GM19468 (cell line): ENCODE results near the gene ATF5.
"Not testable (repeated sequence)": the region's sequence is repeated elsewhere in the genome, so short reads cannot be mapped to it uniquely, and the experiment has no call there.

Experiments
- ATAC-seq: cut with Tn5 transposase; IDR thresholded peaks from one replicate; pipeline ENCODE4 v1.9.1; 2021; ENCODE audit warnings: mild to moderate bottlenecking, moderate library complexity, moderate number of reproducible peaks; ENCODE audit not compliant: unreplicated experiment; ENCODE audit errors: extremely low read depth

Gene ATF5

GRCh38 chr19:49920624-49921363 lies 8.2 kb upstream of the ATF5 start:
- no peak for ATAC-seq

- ATAC-seq = no peak
Measured at GRCh38 chr19:49921871-49922795, 6.9 kb upstream of the ATF5 start.

DNA sequence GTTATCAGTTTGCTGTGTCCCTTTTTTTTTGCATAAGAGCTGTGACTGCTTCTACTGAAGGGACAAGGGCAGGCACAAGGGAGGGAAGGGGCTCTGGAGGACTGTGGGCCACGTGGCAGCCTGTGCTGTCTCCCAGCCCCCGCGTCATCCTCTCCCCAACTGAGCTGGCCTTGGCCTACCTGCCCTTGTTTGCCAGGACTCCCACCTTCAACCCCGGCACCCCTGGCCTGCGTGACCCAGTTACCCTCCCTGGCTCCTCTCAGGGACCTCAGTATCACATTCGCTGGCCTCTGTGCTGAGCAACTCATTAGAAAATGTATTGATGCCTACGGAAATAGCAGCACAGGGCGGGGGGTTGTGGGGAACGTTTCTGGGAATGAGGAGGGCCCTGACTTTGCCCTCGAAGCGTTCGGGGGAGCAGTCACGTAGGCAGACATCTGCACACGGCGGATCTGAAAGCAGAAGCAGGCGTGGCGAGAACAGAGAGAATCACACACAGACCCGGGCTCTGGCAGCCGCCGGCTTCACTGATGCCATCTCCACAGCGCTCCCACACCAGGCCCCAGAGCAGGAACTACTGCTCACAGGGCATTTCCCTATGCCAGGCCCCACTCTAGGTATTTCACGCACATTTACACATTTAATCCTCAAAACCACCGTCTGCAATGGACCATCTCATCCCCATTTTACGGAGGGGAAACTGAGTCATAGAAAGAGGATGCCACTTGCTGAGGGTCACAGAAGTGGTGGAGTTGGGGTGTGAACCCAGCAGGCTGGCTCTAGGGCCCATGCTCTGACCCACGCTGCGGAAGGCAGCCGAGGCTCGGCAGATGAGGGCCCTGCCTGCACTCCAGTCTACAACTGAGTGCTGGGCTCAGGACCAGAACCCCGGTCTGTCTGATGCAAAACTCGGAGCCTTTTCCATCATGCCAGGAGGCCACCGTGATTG lies 5.7 kb upstream of the ATF5 start:
- no peak for ATAC-seq

DNA sequence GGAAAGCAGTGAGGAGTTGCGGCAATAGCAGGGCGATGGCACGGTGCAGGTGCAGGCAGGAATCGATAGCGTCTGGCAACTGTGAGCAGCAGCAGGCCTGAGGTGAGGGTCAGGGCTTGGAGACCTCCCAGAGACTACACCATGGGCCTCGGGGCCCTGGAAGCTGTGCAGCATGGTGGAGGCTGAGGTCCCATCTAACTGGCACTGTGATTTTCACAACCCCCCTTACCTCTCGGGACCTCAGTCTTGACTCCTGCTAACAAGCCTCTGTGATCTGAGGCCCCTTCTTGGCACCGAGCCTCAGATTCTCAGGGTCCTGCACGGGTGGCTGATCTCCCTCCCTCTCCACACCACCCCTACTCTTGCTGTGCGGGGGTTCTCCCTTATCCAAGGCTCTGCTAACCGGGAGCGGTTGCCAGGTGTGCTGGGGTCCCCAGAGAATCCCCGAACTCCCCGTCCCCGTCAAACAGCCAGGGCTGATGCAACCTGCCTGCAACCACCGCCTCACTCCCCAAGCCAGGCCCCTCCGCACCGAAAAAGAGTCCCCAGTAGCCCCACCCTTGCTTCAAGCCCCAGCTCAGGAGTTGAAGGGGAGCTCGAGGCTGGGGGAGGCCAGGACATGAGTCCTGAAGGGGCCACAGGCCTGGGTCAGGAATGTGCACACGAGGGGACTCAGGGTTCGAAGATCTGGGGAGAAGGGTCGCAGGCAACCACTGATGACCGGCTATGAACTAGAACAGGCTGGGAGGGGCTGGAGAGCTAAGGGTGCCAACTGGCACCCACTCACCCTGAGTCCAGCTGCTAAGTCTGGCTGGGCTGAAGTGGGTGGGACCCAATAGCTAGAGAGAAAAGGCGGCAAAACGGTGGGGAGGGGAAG lies 4.8 kb upstream of the ATF5 start:
- no peak for ATAC-seq

DNA sequence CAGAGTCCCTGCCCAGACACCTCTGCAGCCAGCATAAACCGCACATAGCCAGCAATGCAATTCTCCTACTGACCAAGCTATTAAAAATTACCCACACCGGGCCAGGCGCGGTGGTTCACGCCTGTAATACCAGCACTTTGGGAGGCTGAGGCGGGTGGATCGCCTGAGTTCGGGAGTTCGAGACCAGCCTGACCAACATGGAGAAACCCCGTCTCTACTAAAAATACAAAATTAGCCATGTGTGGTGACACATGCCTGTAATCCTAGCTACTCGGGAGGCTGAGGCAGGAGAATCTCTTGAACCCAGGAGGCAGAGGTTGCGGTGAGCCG lies 4.2 kb upstream of the ATF5 start:
- ATAC-seq = not testable (repeated sequence)

DNA sequence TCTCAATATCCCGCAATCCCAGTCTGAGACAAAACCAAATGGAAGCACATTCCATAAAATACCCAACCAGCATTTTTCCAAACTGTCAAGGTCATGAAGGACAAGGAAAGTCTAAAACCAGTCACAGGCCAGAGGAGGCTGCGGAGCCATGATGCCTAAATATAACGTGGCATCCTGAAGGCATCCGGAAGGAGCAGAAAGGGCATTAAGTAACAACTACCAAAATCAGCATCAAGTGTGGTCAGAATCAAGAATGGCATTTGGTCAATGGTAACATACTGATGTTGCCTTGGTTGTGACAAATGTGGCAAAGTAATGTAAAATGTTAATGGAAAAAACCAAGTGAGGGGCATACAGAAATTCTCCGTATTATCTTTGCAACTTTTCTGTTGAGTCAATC lies 3.5 kb upstream of the ATF5 start:
- ATAC-seq = no peak

GRCh38 chr19:49926515-49926914 lies 2.5 kb upstream of the ATF5 start:
- no peak for ATAC-seq

DNA sequence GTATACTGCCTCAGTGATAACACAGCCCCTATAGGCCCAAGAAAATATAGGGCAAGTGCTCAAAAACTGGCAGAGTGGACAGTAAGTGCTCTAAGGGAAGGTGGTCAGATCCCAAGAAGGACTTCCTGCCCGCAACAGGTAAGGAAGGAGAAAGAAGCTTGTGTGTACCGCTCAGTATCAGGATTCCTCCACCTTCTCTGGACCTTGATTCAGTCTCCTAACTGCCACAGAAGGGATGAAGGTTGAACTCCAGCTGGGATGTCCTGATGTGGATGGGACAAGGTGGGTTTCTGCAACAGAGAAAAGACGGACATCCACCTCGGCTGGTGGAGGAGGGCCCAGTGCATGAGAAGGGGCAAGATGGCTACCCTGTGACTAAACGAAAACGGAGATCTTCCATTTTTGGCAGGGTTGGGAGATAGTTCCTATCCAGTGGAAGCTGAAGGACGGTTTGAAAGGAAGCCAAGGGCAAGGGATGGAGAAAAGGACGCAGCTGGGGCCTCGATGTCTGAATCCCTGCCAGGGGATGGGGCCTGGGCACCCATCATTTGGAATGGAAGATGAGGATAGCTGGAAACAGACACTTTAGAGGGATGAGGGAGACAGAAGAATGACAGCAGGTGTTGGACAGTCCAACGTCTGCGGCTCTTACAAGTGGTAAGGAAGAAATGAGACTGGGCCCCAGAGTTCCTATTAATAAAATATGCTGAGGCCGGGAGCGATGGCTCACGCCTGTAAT lies 1.3 kb upstream of the ATF5 start:
- ATAC-seq = no peak

DNA sequence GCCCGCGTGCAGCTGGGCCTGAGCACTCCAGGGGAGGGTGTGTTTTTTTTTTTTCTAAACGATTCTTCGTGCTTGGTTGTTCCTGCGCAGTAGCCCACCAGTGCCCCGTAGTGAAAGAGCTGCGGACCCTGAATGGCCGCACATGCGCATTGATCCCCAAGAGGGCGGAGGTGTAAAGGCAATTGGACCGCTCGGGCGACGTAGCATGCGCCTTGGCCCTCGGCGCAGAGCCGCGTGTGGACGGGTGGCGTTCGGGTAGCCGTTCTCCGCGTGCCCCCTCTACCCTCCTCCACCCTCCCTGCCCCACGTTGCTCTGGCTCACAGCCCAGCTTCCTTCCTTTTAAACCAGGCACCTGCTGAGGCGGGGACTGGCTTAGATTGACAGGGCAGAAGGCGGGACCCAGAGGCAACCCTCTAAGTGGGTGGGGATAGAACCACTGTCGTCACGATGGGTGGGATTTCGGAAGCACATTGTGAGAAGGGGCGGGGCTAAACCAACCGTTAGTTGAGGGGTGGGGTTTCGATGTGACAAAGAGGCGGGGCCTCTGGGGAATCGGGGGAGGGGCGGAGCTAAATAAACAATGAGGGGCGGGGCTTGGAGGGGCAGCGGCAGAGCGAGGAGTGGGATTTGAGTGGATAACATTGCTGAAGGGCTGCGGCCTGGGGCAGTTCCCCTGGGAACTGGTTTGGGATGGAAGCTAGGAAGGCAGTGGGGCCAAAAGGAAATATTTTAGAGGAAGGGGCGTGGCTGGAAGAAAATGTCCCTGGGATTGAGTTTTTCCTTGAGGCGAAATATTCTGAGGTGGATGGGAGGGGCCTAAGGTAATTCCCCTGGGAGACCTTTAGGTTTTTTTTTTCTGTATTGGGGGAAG lies 842 bp downstream of the ATF5 start:
- peak; percentile 55 for ATAC-seq

DNA sequence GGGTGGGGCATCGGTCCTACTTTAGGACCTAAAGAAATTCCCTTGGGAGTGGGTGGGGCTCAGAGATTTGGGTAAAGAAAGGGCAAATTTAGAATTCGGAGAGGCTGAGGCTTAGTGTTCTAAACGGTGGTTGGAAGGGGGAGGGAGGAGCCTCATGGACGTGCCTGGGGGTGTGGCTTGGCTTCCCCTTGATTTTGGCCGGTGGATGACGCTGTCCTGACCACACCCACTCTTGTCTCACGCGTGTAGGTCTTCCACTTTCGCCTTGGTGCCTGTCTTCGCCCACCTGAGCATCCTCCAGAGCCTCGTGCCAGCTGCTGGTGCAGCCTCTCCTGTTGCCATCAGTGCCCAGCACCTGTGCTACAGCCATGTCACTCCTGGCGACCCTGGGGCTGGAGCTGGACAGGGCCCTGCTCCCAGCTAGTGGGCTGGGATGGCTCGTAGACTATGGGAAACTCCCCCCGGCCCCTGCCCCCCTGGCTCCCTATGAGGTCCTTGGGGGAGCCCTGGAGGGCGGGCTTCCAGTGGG lies 1.5 kb downstream of the ATF5 start:
- no peak for ATAC-seq

DNA sequence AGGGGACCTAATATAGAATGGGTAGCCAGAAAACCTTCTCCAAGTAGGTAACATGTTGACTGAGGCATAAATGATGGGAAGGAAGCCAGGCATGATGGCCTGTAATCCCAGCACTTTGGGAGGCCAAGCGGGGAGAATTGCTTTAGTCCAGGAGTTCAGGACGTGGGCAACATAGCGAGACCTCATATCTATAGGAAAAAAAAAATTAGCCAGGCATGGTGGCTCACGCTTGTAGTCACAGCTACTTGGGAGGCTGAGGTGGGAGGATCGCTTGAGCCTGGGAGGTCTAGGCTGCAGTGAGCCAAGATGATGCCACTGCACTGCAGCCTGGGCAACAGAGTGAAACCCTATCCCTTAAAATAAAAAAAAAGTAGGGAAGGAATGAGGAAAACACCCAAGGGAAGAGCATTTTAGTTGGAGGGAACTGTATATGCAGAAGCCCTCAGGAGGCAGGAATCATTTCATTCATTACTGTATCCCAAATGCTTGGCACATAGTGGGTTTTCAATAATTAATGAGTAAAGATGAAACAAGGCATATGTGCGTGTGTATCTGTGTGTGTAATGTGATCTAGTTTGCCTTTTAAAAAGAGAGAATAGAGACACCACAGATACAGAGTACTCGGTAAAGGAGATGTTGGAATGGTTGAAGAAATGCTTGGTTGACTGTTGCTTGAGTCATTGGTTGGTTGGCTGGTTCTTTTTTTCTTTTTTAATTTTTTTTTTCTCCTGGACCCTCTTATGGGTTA lies 2.5 kb downstream of the ATF5 start:
- no peak for ATAC-seq

- ATAC-seq = no peak
Measured at GRCh38 chr19:49932041-49932451, 3.0 kb downstream of the ATF5 start.

DNA sequence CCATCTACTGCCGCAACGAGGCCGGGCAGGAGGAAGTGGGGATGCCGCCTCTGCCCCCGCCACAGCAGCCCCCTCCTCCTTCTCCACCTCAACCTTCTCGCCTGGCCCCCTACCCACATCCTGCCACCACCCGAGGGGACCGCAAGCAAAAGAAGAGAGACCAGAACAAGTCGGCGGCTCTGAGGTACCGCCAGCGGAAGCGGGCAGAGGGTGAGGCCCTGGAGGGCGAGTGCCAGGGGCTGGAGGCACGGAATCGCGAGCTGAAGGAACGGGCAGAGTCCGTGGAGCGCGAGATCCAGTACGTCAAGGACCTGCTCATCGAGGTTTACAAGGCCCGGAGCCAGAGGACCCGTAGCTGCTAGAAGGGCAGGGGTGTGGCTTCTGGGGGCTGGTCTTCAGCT lies 3.7 kb downstream of the ATF5 start:
- no peak for ATAC-seq

DNA sequence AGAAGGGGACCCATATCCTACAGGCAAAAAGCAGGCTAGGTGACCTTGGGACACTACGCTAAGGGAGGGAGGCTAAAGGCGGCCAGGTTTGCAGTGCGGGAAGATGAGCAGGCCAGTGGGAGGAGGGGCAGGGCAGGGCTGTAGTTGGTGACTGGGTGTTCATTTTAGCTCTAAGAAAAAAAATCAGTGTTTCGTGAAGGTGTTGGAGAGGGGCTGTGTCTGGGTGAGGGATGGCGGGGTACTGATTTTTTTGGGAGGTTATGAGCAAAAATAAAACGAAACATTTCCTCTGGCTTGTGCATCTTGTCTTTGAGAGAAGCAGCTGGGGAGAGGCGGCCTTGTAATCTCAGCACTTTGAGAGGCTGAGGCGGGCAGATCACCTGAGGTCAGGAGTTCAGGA lies 4.6 kb downstream of the ATF5 start:
- ATAC-seq = no peak

- ATAC-seq = no peak
Measured at GRCh38 chr19:49936549-49936948, 7.5 kb downstream of the ATF5 start.

DNA sequence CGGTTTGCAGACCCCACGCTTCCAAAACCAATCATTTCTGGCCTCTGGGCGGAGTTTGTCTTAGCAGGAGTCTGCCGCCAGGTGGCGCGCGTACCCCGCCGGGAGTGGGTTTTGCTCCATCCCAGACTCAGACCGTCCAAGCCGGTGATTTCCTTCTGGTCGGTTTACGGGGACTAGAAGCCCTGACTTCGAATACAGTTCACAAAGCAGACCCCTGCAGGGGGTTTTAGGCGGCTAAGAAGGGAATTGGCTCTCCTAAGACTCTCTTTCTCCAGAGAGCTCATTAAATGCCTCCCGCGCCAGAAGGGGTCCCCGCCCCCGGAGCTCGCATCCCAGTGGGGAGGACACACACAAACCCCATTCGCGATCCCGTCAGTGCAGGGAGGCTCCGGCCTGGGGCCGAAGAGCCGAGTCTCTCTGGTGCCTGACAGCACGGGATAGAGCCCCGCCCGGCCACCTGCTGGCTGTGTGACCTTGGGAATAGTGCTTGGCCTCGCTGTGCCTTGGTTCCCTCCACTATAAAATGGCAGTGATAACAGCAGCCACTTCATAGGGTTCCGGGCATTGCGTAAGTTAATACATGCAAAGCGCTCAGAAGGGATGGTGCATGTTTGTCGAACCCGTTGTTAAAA lies 8.9 kb downstream of the ATF5 start:
- ATAC-seq = no peak

DNA sequence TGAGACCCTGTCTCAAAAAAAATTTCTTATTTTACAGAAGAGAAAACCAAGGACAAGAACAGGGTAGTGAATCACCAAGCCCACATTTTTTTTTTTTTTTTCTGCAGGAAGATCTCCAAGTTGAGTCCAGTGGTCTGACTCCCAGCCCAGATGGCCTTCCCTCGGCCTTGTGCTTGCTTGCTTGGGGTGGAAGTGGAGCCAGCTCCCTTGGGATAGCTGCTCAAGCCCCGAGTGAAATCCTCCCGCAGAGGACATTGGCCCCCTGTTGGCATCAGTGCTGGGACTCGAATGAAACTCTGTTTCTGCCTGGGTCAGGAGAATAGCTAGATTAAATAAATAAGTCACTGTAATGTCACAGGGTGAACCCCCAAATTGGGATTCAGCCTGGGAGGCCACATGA lies 9.7 kb downstream of the ATF5 start:
- ATAC-seq = no peak
